K562 (cell line): ENCODE data around the gene LRRC8C. TPM values are rescaled to one million over a fixed set of nuclear protein-coding genes. Genes with fewer than 3 reads are reported as not detected.

Source experiments
- ARID1B ChIP-seq: fragments of 450-650 bp; IDR thresholded peaks from 2 replicates; pipeline ENCODE4 v1.6.1; 2016; ENCODE audit warnings: antibody characterized with exemption, mild to moderate bottlenecking, inconsistent platforms
- GATA2 ChIP-seq: sonication (generic); formaldehyde crosslinking; IDR thresholded peaks from 2 replicates; pipeline ENCODE4 v1.4.0; 2020; ENCODE audit warnings: mild to moderate bottlenecking, missing genetic modification reagents
- HDAC1 ChIP-seq, 2 experiments: fragments of 450-650 bp; IDR thresholded peaks; 2 replicates each; pipeline ENCODE4 v1.6.1; 2016 to 2017; ENCODE audit warnings: inconsistent platforms in 1 of 2, mild to moderate bottlenecking in 1 of 2, moderate library complexity in 1 of 2
- ILF3 ChIP-seq: fragments of 450-650 bp; IDR thresholded peaks from 2 replicates; pipeline ENCODE4 v1.6.1; 2018; ENCODE audit warnings: antibody characterized with exemption, mild to moderate bottlenecking, moderate library complexity, borderline replicate concordance
- MAFK ChIP-seq: IDR thresholded peaks from 2 replicates; pipeline ENCODE4 v1.6.1; 2011; ENCODE audit warnings: low read length, improper control_type of control experiment
- MYNN ChIP-seq, 2 experiments: sonication (generic); formaldehyde crosslinking in 1 of 2; IDR thresholded peaks; 2 replicates each; pipeline versions ENCODE4 v1.5.0 to v1.6.1; 2016 to 2020; ENCODE audit warnings: antibody characterized with exemption in 1 of 2, missing genetic modification reagents in 1 of 2
- NCOR1 ChIP-seq: fragments of 450-650 bp; IDR thresholded peaks from 2 replicates; pipeline ENCODE4 v1.6.1; 2016; ENCODE audit warnings: mild to moderate bottlenecking, moderate library complexity
- NR4A1 ChIP-seq, 2 experiments: fragments of 250-450 bp in 1 of 2; fragments of 450-650 bp in 1 of 2; sonication (Bioruptor Pico) in 1 of 2; IDR thresholded peaks; 2 replicates each; pipeline versions ENCODE4 v1.4.0 to v1.6.1; 2016 to 2020; ENCODE audit warnings: mild to moderate bottlenecking in 2 of 2, missing compliant biosample characterization in 1 of 2, missing genetic modification characterization in 1 of 2, moderate library complexity in 1 of 2
- RAD21 ChIP-seq, 2 experiments: fragments of 250-450 bp in 1 of 2; fragments of 450-650 bp in 1 of 2; sonication (Bioruptor Pico) in 1 of 2; formaldehyde crosslinking in 1 of 2; IDR thresholded peaks in 1 of 2; conservative IDR thresholded peaks in 1 of 2; 2 replicates each; pipeline versions ENCODE4 v1.4.0 to v1.8.0; 2020 to 2022; ENCODE audit warnings: mild to moderate bottlenecking in 2 of 2, moderate library complexity in 1 of 2
- SMAD3 ChIP-seq: fragments of 450-650 bp; formaldehyde crosslinking; conservative IDR thresholded peaks from 2 replicates; pipeline ENCODE4 v1.4.0; 2020; ENCODE audit warnings: mild to moderate bottlenecking
- SREBF1 ChIP-seq: fragments of 150-350 bp; IDR thresholded peaks from 2 replicates; pipeline ENCODE4 v1.6.1; 2014; ENCODE audit warnings: antibody characterized with exemption, low read depth, low read length, borderline replicate concordance
- TEAD4 ChIP-seq, 2 experiments: sonication (generic) in 1 of 2; formaldehyde crosslinking in 1 of 2; IDR thresholded peaks; 2 replicates each; pipeline versions ENCODE4 v1.6.1 to v1.8.0; 2012 to 2022; ENCODE audit warnings: borderline replicate concordance in 1 of 2, inconsistent platforms in 1 of 2, low read length in 1 of 2, mild to moderate bottlenecking in 1 of 2, missing genetic modification reagents in 1 of 2
- XRCC5 ChIP-seq: fragments of 200-400 bp; formaldehyde crosslinking; IDR thresholded peaks from 2 replicates; pipeline ENCODE4 v1.6.1; 2017; ENCODE audit warnings: low read depth, mild to moderate bottlenecking, low read length
- ZNF764 ChIP-seq: fragments of 250-450 bp; sonication (Bioruptor Pico); IDR thresholded peaks from 2 replicates; pipeline ENCODE4 v1.4.0; 2020; ENCODE audit warnings: low read depth, mild to moderate bottlenecking, moderate library complexity
- polyA plus RNA-seq, 8 experiments: library from polyadenylated mRNA; depleted of rRNA in 4 of 8; stranded (reverse) in 5 of 8; unstranded in 3 of 8; fragments of >200 nt; fragmentation: Nextera tagmentation in 2 of 8; fragmentation: Illumina TruSeq in 1 of 8; extraction: Ambion mirVana in 2 of 8; extraction: Trizol in 1 of 8; gene quantifications; 2 replicates each; pipeline versions ENCODE4 v1.2.1 to v1.2.3, GENCODE V29; 2011 to 2014; ENCODE audit warnings: inconsistent platforms in 1 of 8, missing spikeins in 1 of 8
- total RNA-seq, 7 experiments: library from RNA; depleted of rRNA in 6 of 7; stranded (reverse); fragments of >200 nt in 6 of 7; fragmentation: Illumina TruSeq in 2 of 7; extraction: Trizol in 2 of 7; gene quantifications; 2 replicates each; pipeline versions ENCODE4 v1.2.1 to v1.2.3, GENCODE V29; 2011 to 2021; ENCODE audit warnings: low replicate concordance in 1 of 7
- TF ChIP-seq, protein P1 (sequence below): fragments of 250-450 bp; sonication (Bioruptor Pico); IDR thresholded peaks from 2 replicates; pipeline ENCODE4 v1.4.0; 2020; ENCODE audit warnings: mild to moderate bottlenecking, moderate library complexity
- TF ChIP-seq, protein P2 (sequence below): fragments of 250-450 bp; sonication (Bioruptor Pico); IDR thresholded peaks from 2 replicates; pipeline ENCODE4 v1.4.0; 2020; ENCODE audit warnings: mild to moderate bottlenecking, moderate library complexity
- TF ChIP-seq, protein P3 (sequence below): fragments of 250-450 bp; sonication (Bioruptor Pico); IDR thresholded peaks from 2 replicates; pipeline ENCODE4 v1.8.0; 2021; ENCODE audit warnings: borderline replicate concordance, mild to moderate bottlenecking, moderate library complexity; ENCODE audit not compliant: poor library complexity, severe bottlenecking
- TF ChIP-seq, protein P4 (sequence below), 2 experiments: fragments of 150-350 bp in 1 of 2; IDR thresholded peaks; 2 replicates each; pipeline ENCODE4 v1.6.1; 2012 to 2016; ENCODE audit warnings: low read depth in 2 of 2, low read length in 2 of 2, mild to moderate bottlenecking in 1 of 2, moderate library complexity in 1 of 2

LRRC8C gene
- total and polyA plus RNA-seq, 9 of the 15 experiments (the other 6 are each of a cell fraction or from before 2014, with no cell fraction given), result 1.00 to 12.5 (median 4.5) TPM

DNA sequence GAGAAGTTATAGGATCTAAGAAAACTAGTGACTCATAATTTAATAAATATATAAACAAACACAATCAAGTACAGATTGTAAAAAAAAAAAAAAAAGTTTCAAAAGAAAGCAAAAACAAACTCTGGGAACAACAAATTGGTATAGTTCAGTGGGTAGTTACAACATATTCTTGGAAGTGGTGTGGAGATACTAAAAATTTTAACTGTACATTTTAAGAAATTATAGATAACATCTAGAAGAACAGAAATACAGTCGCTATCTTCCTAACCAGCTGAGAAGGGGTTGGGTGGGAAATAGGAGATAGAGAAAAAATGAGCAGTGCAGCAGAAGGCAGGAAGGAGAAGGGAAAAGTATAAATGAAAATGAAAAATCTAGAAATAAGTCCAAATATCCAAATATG lies 70.5 kb downstream of the LRRC8C start (continued):
- TF ChIP-seq HDAC1 (IDR thresholded peaks at IDR 0.05) (peak in 1 of 2 experiments; percentile 22; a peak in 1 of 4 replicates), XRCC5 (no peak), MYNN (IDR thresholded peaks at IDR 0.05) (peak; percentile 87), MYNN (CRISPR knock-in tag; IDR thresholded peaks at IDR 0.05) (no peak), NR4A1 (CRISPR knock-in tag; IDR thresholded peaks at IDR 0.05) (no peak), NR4A1 (tag; IDR thresholded peaks at IDR 0.05) (no peak), SMAD3 (CRISPR knock-in tag) (no peak), TEAD4 (IDR thresholded peaks at IDR 0.05; ENCODE audit: low read length) (peak; percentile 94), TEAD4 (CRISPR knock-in tag; IDR thresholded peaks at IDR 0.05; ENCODE audit: borderline replicate concordance) (no peak), ARID1B (peak; percentile 99), ILF3 (no peak), NCOR1 (peak; percentile 90), ZNF764 (CRISPR knock-in tag) (no peak), SREBF1 (no peak), MAFK (no peak), RAD21 (CRISPR knock-in tag; conservative IDR thresholded peaks at IDR 0.05 in 1 of 2, IDR thresholded peaks at IDR 0.05 in 1 of 2) (no peak), GATA2 (CRISPR knock-in tag) (peak; percentile 77)
- TF ChIP-seq, protein P1, sequence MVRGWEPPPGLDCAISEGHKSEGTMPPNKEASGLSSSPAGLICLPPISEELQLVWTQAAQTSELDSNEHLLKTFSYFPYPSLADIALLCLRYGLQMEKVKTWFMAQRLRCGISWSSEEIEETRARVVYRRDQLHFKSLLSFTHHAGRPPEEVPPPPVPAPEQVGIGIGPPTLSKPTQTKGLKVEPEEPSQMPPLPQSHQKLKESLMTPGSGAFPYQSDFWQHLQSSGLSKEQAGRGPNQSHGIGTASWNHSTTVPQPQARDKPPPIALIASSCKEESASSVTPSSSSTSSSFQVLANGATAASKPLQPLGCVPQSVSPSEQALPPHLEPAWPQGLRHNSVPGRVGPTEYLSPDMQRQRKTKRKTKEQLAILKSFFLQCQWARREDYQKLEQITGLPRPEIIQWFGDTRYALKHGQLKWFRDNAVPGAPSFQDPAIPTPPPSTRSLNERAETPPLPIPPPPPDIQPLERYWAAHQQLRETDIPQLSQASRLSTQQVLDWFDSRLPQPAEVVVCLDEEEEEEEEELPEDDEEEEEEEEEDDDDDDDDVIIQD, result no peak
- TF ChIP-seq, protein P2, sequence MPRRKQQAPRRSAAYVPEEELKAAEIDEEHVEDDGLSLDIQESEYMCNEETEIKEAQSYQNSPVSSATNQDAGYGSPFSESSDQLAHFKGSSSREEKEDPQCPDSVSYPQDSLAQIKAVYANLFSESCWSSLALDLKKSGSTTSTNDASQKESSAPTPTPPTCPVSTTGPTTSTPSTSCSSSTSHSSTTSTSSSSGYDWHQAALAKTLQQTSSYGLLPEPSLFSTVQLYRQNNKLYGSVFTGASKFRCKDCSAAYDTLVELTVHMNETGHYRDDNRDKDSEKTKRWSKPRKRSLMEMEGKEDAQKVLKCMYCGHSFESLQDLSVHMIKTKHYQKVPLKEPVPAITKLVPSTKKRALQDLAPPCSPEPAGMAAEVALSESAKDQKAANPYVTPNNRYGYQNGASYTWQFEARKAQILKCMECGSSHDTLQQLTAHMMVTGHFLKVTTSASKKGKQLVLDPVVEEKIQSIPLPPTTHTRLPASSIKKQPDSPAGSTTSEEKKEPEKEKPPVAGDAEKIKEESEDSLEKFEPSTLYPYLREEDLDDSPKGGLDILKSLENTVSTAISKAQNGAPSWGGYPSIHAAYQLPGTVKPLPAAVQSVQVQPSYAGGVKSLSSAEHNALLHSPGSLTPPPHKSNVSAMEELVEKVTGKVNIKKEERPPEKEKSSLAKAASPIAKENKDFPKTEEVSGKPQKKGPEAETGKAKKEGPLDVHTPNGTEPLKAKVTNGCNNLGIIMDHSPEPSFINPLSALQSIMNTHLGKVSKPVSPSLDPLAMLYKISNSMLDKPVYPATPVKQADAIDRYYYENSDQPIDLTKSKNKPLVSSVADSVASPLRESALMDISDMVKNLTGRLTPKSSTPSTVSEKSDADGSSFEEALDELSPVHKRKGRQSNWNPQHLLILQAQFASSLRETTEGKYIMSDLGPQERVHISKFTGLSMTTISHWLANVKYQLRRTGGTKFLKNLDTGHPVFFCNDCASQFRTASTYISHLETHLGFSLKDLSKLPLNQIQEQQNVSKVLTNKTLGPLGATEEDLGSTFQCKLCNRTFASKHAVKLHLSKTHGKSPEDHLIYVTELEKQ, result no peak
- TF ChIP-seq, protein P3, sequence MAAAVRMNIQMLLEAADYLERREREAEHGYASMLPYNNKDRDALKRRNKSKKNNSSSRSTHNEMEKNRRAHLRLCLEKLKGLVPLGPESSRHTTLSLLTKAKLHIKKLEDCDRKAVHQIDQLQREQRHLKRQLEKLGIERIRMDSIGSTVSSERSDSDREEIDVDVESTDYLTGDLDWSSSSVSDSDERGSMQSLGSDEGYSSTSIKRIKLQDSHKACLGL, result no peak
- TF ChIP-seq, protein P4, sequence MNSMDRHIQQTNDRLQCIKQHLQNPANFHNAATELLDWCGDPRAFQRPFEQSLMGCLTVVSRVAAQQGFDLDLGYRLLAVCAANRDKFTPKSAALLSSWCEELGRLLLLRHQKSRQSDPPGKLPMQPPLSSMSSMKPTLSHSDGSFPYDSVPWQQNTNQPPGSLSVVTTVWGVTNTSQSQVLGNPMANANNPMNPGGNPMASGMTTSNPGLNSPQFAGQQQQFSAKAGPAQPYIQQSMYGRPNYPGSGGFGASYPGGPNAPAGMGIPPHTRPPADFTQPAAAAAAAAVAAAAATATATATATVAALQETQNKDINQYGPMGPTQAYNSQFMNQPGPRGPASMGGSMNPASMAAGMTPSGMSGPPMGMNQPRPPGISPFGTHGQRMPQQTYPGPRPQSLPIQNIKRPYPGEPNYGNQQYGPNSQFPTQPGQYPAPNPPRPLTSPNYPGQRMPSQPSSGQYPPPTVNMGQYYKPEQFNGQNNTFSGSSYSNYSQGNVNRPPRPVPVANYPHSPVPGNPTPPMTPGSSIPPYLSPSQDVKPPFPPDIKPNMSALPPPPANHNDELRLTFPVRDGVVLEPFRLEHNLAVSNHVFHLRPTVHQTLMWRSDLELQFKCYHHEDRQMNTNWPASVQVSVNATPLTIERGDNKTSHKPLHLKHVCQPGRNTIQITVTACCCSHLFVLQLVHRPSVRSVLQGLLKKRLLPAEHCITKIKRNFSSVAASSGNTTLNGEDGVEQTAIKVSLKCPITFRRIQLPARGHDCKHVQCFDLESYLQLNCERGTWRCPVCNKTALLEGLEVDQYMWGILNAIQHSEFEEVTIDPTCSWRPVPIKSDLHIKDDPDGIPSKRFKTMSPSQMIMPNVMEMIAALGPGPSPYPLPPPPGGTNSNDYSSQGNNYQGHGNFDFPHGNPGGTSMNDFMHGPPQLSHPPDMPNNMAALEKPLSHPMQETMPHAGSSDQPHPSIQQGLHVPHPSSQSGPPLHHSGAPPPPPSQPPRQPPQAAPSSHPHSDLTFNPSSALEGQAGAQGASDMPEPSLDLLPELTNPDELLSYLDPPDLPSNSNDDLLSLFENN (IDR thresholded peaks at IDR 0.05; ENCODE audit: low read depth in 2 of 2, low read length in 2 of 2), result 0 out of 4 replicates have a peak, but pooled peaks of 1 of the 2 experiments have one; percentile 15
